Left ventricle myocardium inferior (tissue), 1 donor: Measurements from ENCODE around the gene EFHD2. TPM values are rescaled to one million over a fixed set of nuclear protein-coding genes. Genes with fewer than 3 reads are reported as not detected.
"Not testable (repeated sequence)": the region's sequence is repeated elsewhere in the genome, so short reads cannot be mapped to it uniquely, and the experiment has no call there.

ENCODE experiments used
- DNase-seq: peaks from one replicate; pipeline ENCODE4 v3.0.0-alpha.2; 2020
- H3K27ac ChIP-seq: fragments of 200-600 bp; replicated peaks from 2 replicates; pipeline ENCODE4 v1.8.0; 2021
- H3K27me3 ChIP-seq: fragments of 200-600 bp; 2 replicates; pipeline ENCODE4 v1.8.0; 2021; ENCODE audit warnings: low read depth
- H3K36me3 ChIP-seq: fragments of 200-600 bp; 2 replicates; pipeline ENCODE4 v1.8.0; 2021
- H3K4me1 ChIP-seq: fragments of 200-600 bp; 2 replicates; pipeline ENCODE4 v1.8.0; 2021
- H3K4me3 ChIP-seq: fragments of 200-600 bp; 2 replicates; pipeline ENCODE4 v1.8.0; 2021; ENCODE audit warnings: mild to moderate bottlenecking, moderate library complexity
- H3K9me3 ChIP-seq: fragments of 200-600 bp; replicated peaks from 2 replicates; pipeline ENCODE4 v1.8.0; 2021
- intact Hi-C: fragments of 100-400 bp; cut with micrococcal nuclease; formaldehyde crosslinking; loops from one replicate; pipeline ENCODE4 v1.11.0; 2022
- total RNA-seq: library from RNA; stranded (reverse); fragmentation: NEBNext Ultra II Directional; extraction: Animal tissue kit (Norgen Biotek cat#: 25700); gene quantifications from one replicate; pipeline ENCODE4 v1.2.1, GENCODE V29; 2021
- TF ChIP-seq, protein P1 (sequence below): fragments of 200-600 bp; IDR thresholded peaks from 2 replicates; pipeline ENCODE4 v1.8.0; 2021; ENCODE audit warnings: antibody characterized with exemption, mild to moderate bottlenecking, borderline replicate concordance
- donor health status: DM: no; HTN: yes; CAD: no; lungs with severe emphysema.

EFHD2 gene
- total RNA-seq, 1 donor from 2014 or later = 15.0 TPM

- TF ChIP-seq, protein P1, sequence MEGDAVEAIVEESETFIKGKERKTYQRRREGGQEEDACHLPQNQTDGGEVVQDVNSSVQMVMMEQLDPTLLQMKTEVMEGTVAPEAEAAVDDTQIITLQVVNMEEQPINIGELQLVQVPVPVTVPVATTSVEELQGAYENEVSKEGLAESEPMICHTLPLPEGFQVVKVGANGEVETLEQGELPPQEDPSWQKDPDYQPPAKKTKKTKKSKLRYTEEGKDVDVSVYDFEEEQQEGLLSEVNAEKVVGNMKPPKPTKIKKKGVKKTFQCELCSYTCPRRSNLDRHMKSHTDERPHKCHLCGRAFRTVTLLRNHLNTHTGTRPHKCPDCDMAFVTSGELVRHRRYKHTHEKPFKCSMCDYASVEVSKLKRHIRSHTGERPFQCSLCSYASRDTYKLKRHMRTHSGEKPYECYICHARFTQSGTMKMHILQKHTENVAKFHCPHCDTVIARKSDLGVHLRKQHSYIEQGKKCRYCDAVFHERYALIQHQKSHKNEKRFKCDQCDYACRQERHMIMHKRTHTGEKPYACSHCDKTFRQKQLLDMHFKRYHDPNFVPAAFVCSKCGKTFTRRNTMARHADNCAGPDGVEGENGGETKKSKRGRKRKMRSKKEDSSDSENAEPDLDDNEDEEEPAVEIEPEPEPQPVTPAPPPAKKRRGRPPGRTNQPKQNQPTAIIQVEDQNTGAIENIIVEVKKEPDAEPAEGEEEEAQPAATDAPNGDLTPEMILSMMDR = no peak
- Histone ChIP-seq H3K9me3 (no peaks in the 10 kb centered on the region), H3K4me3 (no peak overlapping the region), H3K4me1 (peaks cover 5% of the 10 kb centered on the region), H3K27me3 (peaks cover 51% of the 10 kb centered on the region), H3K36me3 (no peaks in the 10 kb centered on the region), H3K27ac (no peak overlapping the region)
- no peak for DNase-seq
- intact Hi-C loops = no loop called here
Observed at GRCh38 chr1:15385420-15385819, 24.3 kb upstream of the EFHD2 start.

GRCh38 chr1:15386164-15386749 lies 23.4 kb upstream of the EFHD2 start:
- intact Hi-C loops = no loop called here
- no peak overlapping the region for H3K4me3 ChIP-seq
- no peak overlapping the region for H3K27ac ChIP-seq
- TF ChIP-seq, protein P1 = no peak
- no peak for DNase-seq
- no peaks in the 10 kb centered on the region for H3K9me3 ChIP-seq
- H3K27me3 ChIP-seq = peaks cover 51% of the 10 kb centered on the region
- H3K36me3 ChIP-seq = no peaks in the 10 kb centered on the region
- H3K4me1 ChIP-seq = peaks cover 5% of the 10 kb centered on the region

- no peaks in the 10 kb centered on the region for H3K36me3 ChIP-seq
- intact Hi-C loops = no loop called here
- peaks cover 5% of the 10 kb centered on the region for H3K4me1 ChIP-seq
- H3K27ac ChIP-seq = no peak overlapping the region
- peaks cover 51% of the 10 kb centered on the region for H3K27me3 ChIP-seq
- H3K4me3 ChIP-seq = no peak overlapping the region
- DNase-seq = no peak
- no peaks in the 10 kb centered on the region for H3K9me3 ChIP-seq
- TF ChIP-seq, protein P1 = no peak
Observed at GRCh38 chr1:15388201-15388880, 21.3 kb upstream of the EFHD2 start.

DNA sequence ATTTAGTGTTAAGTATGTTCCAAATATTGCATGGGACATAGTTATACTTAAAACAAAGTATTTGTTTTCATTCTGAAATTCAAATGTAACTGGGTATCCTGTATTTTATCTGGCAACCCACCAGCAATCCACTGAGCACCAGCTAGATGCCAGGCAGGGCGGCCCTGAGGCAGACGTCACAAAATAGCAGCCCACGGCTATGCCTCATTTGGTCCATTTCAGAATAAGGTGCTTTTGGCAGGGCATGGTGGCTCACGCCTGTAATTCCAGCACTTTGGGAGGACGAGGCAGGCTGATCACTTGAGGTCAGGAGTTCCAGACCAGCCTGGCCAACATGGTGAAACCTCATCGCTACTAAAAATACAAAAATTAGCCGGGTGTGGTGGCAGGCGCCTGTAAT lies 19.9 kb upstream of the EFHD2 start:
- H3K27ac ChIP-seq, intact Hi-C loops, H3K9me3 ChIP-seq, DNase-seq, H3K4me1 ChIP-seq, H3K4me3 ChIP-seq, H3K36me3 ChIP-seq: not testable (repeated sequence)
- H3K27me3 ChIP-seq = peaks cover 51% of the 10 kb centered on the region

GRCh38 chr1:15390667-15391066 lies 19.0 kb upstream of the EFHD2 start:
- intact Hi-C loops = no loop called here
- H3K27me3 ChIP-seq = peaks cover 50% of the 10 kb centered on the region
- no peak for DNase-seq
- H3K4me1 ChIP-seq = peaks cover 5% of the 10 kb centered on the region
- no peaks in the 10 kb centered on the region for H3K36me3 ChIP-seq
- no peak overlapping the region for H3K4me3 ChIP-seq
- TF ChIP-seq, protein P1 = no peak
- H3K27ac ChIP-seq = no peak overlapping the region
- no peaks in the 10 kb centered on the region for H3K9me3 ChIP-seq

- H3K27ac ChIP-seq = no peak overlapping the region
- H3K27me3 ChIP-seq = peaks cover 44% of the 10 kb centered on the region
- no peaks in the 10 kb centered on the region for H3K36me3 ChIP-seq
- no peaks in the 10 kb centered on the region for H3K4me1 ChIP-seq
- TF ChIP-seq, protein P1 = no peak
- H3K4me3 ChIP-seq = no peak overlapping the region
- intact Hi-C loops = no loop called here
- no peaks in the 10 kb centered on the region for H3K9me3 ChIP-seq
- no peak for DNase-seq
Observed at GRCh38 chr1:15391366-15391765, 18.3 kb upstream of the EFHD2 start.
